Measurements from ENCODE around the gene PLCD4. TPM values are rescaled to one million over a fixed set of nuclear protein-coding genes. Genes with fewer than 3 reads are reported as not detected.

The PLCD4 gene
- total RNA-seq, 1 donor from 2014 or later: 0.37 TPM

DNA sequence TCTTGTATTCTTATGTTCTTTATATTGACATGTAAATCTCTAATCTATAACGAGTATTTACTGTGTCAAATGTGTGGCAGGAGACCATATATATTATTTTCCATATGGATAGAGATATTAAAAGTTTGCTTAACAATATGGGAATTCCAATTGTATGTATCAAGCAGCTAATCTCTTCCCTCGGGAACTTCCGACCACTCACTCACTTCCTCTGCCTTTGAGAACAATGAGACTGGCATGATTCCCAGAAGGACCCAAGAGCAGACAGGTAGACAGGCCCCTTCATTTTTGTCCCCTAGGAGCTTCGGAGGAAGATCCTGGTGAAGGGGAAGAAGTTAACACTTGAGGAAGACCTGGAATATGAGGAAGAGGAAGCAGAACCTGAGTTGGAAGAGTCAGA lies 24.1 kb downstream of the PLCD4 start:
- Mint-ChIP-seq H3K27ac (ENCODE audit: unreplicated experiment) (no peak overlapping the region), H3K9me3 (no peaks in the 10 kb centered on the region), H3K36me3 (ENCODE audit: low read depth) (peaks cover 12% of the 10 kb centered on the region), H3K4me3 (no peak overlapping the region), H3K4me1 (no peaks in the 10 kb centered on the region), H3K27me3 (ENCODE audit: low read depth) (no peaks in the 10 kb centered on the region)
- no peak for DNase-seq (ENCODE audit: low read depth, low spot score)
- TF ChIP-seq, protein P1, sequence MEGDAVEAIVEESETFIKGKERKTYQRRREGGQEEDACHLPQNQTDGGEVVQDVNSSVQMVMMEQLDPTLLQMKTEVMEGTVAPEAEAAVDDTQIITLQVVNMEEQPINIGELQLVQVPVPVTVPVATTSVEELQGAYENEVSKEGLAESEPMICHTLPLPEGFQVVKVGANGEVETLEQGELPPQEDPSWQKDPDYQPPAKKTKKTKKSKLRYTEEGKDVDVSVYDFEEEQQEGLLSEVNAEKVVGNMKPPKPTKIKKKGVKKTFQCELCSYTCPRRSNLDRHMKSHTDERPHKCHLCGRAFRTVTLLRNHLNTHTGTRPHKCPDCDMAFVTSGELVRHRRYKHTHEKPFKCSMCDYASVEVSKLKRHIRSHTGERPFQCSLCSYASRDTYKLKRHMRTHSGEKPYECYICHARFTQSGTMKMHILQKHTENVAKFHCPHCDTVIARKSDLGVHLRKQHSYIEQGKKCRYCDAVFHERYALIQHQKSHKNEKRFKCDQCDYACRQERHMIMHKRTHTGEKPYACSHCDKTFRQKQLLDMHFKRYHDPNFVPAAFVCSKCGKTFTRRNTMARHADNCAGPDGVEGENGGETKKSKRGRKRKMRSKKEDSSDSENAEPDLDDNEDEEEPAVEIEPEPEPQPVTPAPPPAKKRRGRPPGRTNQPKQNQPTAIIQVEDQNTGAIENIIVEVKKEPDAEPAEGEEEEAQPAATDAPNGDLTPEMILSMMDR (conservative IDR thresholded peaks at IDR 0.05): no peak

- DNase-seq (ENCODE audit: low read depth, low spot score): no peak
- TF ChIP-seq, protein P1 (conservative IDR thresholded peaks at IDR 0.05): no peak
- Mint-ChIP-seq H3K27me3 (ENCODE audit: low read depth) (no peaks in the 10 kb centered on the region), H3K36me3 (ENCODE audit: low read depth) (peaks cover 16% of the 10 kb centered on the region), H3K4me1 (no peaks in the 10 kb centered on the region), H3K27ac (ENCODE audit: unreplicated experiment) (no peak overlapping the region), H3K4me3 (no peak overlapping the region), H3K9me3 (no peaks in the 10 kb centered on the region)
These were observed 28.0 kb downstream of the PLCD4 start for GRCh38 chr2:218635719-218636118.

GRCh38 chr2:218638372-218638771 lies 30.7 kb downstream of the PLCD4 start:
- H3K4me1 Mint-ChIP-seq: no peaks in the 10 kb centered on the region
- no peaks in the 10 kb centered on the region for H3K9me3 Mint-ChIP-seq
- H3K27me3 Mint-ChIP-seq (ENCODE audit: low read depth): no peaks in the 10 kb centered on the region
- TF ChIP-seq, protein P1 (conservative IDR thresholded peaks at IDR 0.05): no peak
- no peak overlapping the region for H3K4me3 Mint-ChIP-seq
- no peak for DNase-seq (ENCODE audit: low read depth, low spot score)
- H3K27ac Mint-ChIP-seq (ENCODE audit: unreplicated experiment): no peak overlapping the region
- H3K36me3 Mint-ChIP-seq (ENCODE audit: low read depth): peaks cover 18% of the 10 kb centered on the region

- no peaks in the 10 kb centered on the region for H3K27me3 Mint-ChIP-seq (ENCODE audit: low read depth)
- peaks cover 14% of the 10 kb centered on the region for H3K36me3 Mint-ChIP-seq (ENCODE audit: low read depth)
- H3K4me1 Mint-ChIP-seq: no peaks in the 10 kb centered on the region
- TF ChIP-seq, protein P1 (conservative IDR thresholded peaks at IDR 0.05): no peak
- no peak overlapping the region for H3K27ac Mint-ChIP-seq (ENCODE audit: unreplicated experiment)
- no peak for DNase-seq (ENCODE audit: low read depth, low spot score)
- H3K9me3 Mint-ChIP-seq: no peaks in the 10 kb centered on the region
- H3K4me3 Mint-ChIP-seq: no peak overlapping the region
These were observed 34.5 kb downstream of the PLCD4 start for GRCh38 chr2:218642121-218642656.

DNA sequence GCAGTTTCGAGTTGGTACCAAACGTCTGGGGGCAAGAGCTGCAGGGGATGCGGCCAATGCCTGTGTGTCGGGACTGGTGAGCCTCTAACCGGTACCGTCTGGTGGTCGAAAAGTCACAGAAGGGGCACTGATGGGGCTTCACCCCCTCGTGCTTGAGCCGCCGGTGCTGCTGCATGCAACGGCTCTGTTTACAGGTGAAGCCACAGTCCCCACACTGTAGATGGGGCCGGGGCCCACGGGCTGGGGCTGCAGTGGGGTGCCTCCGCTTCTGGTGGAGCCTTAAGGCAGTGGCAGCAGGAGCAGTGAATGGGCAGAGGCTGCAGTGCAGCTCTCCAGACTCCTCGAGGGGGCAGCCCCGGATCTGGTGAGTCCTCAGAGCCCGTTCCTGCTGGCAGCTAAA lies 35.1 kb downstream of the PLCD4 start:
- Mint-ChIP-seq H3K4me1 (no peaks in the 10 kb centered on the region), H3K9me3 (no peaks in the 10 kb centered on the region), H3K36me3 (ENCODE audit: low read depth) (peaks cover 11% of the 10 kb centered on the region), H3K27ac (ENCODE audit: unreplicated experiment) (no peak overlapping the region), H3K27me3 (ENCODE audit: low read depth) (no peaks in the 10 kb centered on the region), H3K4me3 (no peak overlapping the region)
- no peak for DNase-seq (ENCODE audit: low read depth, low spot score)
- TF ChIP-seq, protein P1 (conservative IDR thresholded peaks at IDR 0.05): no peak
